Measurements from ENCODE around the gene LCT. TPM values are rescaled to one million over a fixed set of nuclear protein-coding genes. Genes with fewer than 3 reads are reported as not detected.

Gene LCT
- total and polyA plus RNA-seq, 9 of the 15 experiments (the other 6 are each of a cell fraction or from before 2014, with no cell fraction given) = 0.01 to 0.04 (median 0.03) TPM; not detected in 4

GRCh38 chr2:135875491-135876065, 38.6 kb upstream of the LCT start:
- ChIA-PET CTCF (ENCODE audit: low intra/inter-chr PET ratio) (no interaction called here), POLR2A (interaction anchor here (0.6 to 2.1 kb wide), 13 partner anchors 9 to 1425 kb away, joined by 3 to 18 read pairs (median 4); partner anchors contain the start of gene DARS1)
- DNase-seq (ENCODE audit: extremely low read depth in 1 of 4, low spot score in 3 of 4) (peak; percentile 38 to 64 (median 45)), FAIRE-seq (peak; percentile 46), ATAC-seq (peak; percentile 77)
- H3K36me3 ChIP-seq (ENCODE audit: control insufficient read depth, insufficient read depth, low read length) = peaks cover 41% of the 10 kb centered on the region
- H3K27me3 ChIP-seq (ENCODE audit: control insufficient read depth in 2 of 2, insufficient read depth in 2 of 2, low read length in 2 of 2) = no peaks in the 10 kb centered on the region
- H3K4me3 ChIP-seq = peak overlapping the region; percentile 82
- H3K79me2 ChIP-seq (ENCODE audit: control insufficient read depth, insufficient read depth, low read length) = peaks cover 44% of the 10 kb centered on the region
- H3K9me3 ChIP-seq (replicated peaks; ENCODE audit: control insufficient read depth, insufficient read depth, low read depth, low read length) = no peaks in the 10 kb centered on the region
- H3K4me2 ChIP-seq (ENCODE audit: insufficient read depth, low read length) = peak overlapping the region; percentile 91
- H3K9ac ChIP-seq (ENCODE audit: insufficient read depth in 1 of 2, low read depth in 2 of 2, low read length in 2 of 2) = peak overlapping the region; percentile 92 to 97
- BruUV-seq (replicated peaks) = no TSS peak
- H2AFZ ChIP-seq (ENCODE audit: low read depth, low read length) = peak overlapping the region; percentile 85
- intact Hi-C loops (cut with micrococcal nuclease) = loop anchor here (5.0 kb wide), 1 partner anchor 112 kb away; the partner anchor contains the start of gene DARS1
- H3K27ac ChIP-seq (ENCODE audit: extremely low read depth, low read depth, low read length) = peak overlapping the region; percentile 91
- in situ Hi-C loops (cut with MboI) = no loop called here
- H3K4me1 ChIP-seq (replicated peaks in 1 of 2; ENCODE audit: control insufficient read depth in 2 of 2, insufficient read depth in 2 of 2, low read length in 2 of 2) = peaks cover 12 to 14% of the 10 kb centered on the region in 2 experiments; a peak in 4 of 5 replicates
- peaks cover 3% of the 10 kb centered on the region for H3K9me1 ChIP-seq (ENCODE audit: control insufficient read depth, insufficient read depth, low read length)
- under 1% methylated on average over 25 of the region's 26 CpGs for WGBS (ENCODE audit: insufficient coverage, low coverage, missing lambda C conversion rate)
- 0 out of 2 replicates have a peak, but pooled peaks cover 7% of the 10 kb centered on the region for H4K20me1 ChIP-seq (replicated peaks; ENCODE audit: control insufficient read depth, insufficient read depth, low read length)
- TF ChIP-seq CXXC5 (CRISPR knock-in tag; IDR thresholded peaks at IDR 0.05) (no peak), FOXA1 (IDR thresholded peaks at IDR 0.05; ENCODE audit: borderline replicate concordance) (no peak), NR3C1 (CRISPR knock-in tag; IDR thresholded peaks at IDR 0.05) (no peak; the same call in 1 of the 2 replicates), DEAF1 (CRISPR knock-in tag; IDR thresholded peaks at IDR 0.05) (no peak), ZKSCAN3 (CRISPR knock-in tag; IDR thresholded peaks at IDR 0.05) (no peak), ZBTB17 (CRISPR knock-in tag; IDR thresholded peaks at IDR 0.05) (0 out of 2 replicates have a peak, but pooled peaks have one; percentile 9), SMARCE1 (IDR thresholded peaks at IDR 0.05) (0 out of 2 replicates have a peak, but pooled peaks have one; percentile 24), KAT7 (CRISPR knock-in tag; IDR thresholded peaks at IDR 0.05; ENCODE audit: borderline replicate concordance) (no peak; the same call in 1 of the 2 replicates)
- TF ChIP-seq, protein P1, sequence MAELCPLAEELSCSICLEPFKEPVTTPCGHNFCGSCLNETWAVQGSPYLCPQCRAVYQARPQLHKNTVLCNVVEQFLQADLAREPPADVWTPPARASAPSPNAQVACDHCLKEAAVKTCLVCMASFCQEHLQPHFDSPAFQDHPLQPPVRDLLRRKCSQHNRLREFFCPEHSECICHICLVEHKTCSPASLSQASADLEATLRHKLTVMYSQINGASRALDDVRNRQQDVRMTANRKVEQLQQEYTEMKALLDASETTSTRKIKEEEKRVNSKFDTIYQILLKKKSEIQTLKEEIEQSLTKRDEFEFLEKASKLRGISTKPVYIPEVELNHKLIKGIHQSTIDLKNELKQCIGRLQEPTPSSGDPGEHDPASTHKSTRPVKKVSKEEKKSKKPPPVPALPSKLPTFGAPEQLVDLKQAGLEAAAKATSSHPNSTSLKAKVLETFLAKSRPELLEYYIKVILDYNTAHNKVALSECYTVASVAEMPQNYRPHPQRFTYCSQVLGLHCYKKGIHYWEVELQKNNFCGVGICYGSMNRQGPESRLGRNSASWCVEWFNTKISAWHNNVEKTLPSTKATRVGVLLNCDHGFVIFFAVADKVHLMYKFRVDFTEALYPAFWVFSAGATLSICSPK (IDR thresholded peaks at IDR 0.05; ENCODE audit: borderline replicate concordance) = no peak
- TF ChIP-seq, protein P2, sequence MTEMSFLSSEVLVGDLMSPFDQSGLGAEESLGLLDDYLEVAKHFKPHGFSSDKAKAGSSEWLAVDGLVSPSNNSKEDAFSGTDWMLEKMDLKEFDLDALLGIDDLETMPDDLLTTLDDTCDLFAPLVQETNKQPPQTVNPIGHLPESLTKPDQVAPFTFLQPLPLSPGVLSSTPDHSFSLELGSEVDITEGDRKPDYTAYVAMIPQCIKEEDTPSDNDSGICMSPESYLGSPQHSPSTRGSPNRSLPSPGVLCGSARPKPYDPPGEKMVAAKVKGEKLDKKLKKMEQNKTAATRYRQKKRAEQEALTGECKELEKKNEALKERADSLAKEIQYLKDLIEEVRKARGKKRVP (CRISPR knock-in tag; IDR thresholded peaks at IDR 0.05) = 0 out of 2 replicates have a peak, but pooled peaks have one; percentile 37

Measured in K562 (cell line).